ENCODE results near the gene DEPDC5.
"Not testable (repeated sequence)": the region's sequence is repeated elsewhere in the genome, so short reads cannot be mapped to it uniquely, and the experiment has no call there.

DEPDC5 gene

GRCh38 chr22:31750365-31751284 lies 3.2 kb upstream of the DEPDC5 start:
- Histone ChIP-seq H3K9me3 (ENCODE audit: control insufficient read depth in 1 of 2, low read length in 2 of 2) (no peaks in the 10 kb centered on the region), H3K4me3 (ENCODE audit: low read depth in 1 of 2, low read length in 2 of 2) (peak overlapping the region; percentile 89 to 93), H3K36me3 (ENCODE audit: control insufficient read depth in 1 of 2, insufficient read depth in 2 of 2, low read length in 2 of 2) (no peaks in the 10 kb centered on the region), H3K27me3 (ENCODE audit: low read depth, low read length) (no peaks in the 10 kb centered on the region), H3K4me1 (ENCODE audit: control insufficient read depth in 1 of 2, insufficient read depth in 2 of 2, low read length in 2 of 2) (peaks cover 34 to 46% of the 10 kb centered on the region in 2 donors), H3K27ac (ENCODE audit: low read length) (peak overlapping the region; percentile 78)

GRCh38 chr22:31752096-31752847 lies 1.5 kb upstream of the DEPDC5 start:
- H3K27me3 ChIP-seq (ENCODE audit: low read depth, low read length), result no peaks in the 10 kb centered on the region
- H3K9me3 ChIP-seq (ENCODE audit: control insufficient read depth in 1 of 2, low read length in 2 of 2), result no peaks in the 10 kb centered on the region
- peak overlapping the region; percentile 93 for H3K27ac ChIP-seq (ENCODE audit: low read length)
- H3K4me1 ChIP-seq (ENCODE audit: control insufficient read depth in 1 of 2, insufficient read depth in 2 of 2, low read length in 2 of 2), result peaks cover 34 to 45% of the 10 kb centered on the region in 2 donors
- H3K4me3 ChIP-seq (ENCODE audit: low read depth in 1 of 2, low read length in 2 of 2), result peak overlapping the region in 1 of 2 donors; percentile 65
- no peaks in the 10 kb centered on the region for H3K36me3 ChIP-seq (ENCODE audit: control insufficient read depth in 1 of 2, insufficient read depth in 2 of 2, low read length in 2 of 2)

- Histone ChIP-seq H3K4me1 (ENCODE audit: control insufficient read depth in 1 of 2, insufficient read depth in 2 of 2, low read length in 2 of 2) (peaks cover 34 to 37% of the 10 kb centered on the region in 2 donors), H3K27me3 (ENCODE audit: low read depth, low read length) (no peaks in the 10 kb centered on the region), H3K36me3 (ENCODE audit: control insufficient read depth in 1 of 2, insufficient read depth in 2 of 2, low read length in 2 of 2) (peaks cover 0 to 3% of the 10 kb centered on the region in 2 donors), H3K27ac (ENCODE audit: low read length) (peak overlapping the region; percentile 93), H3K9me3 (ENCODE audit: control insufficient read depth in 1 of 2, low read length in 2 of 2) (no peaks in the 10 kb centered on the region), H3K4me3 (ENCODE audit: low read depth in 1 of 2, low read length in 2 of 2) (peak overlapping the region; percentile 65 to 92)
These were observed 700 bp upstream of the DEPDC5 start for GRCh38 chr22:31753005-31753633.

GRCh38 chr22:31754813-31755212 lies 994 bp downstream of the DEPDC5 start:
- H3K36me3 ChIP-seq (ENCODE audit: control insufficient read depth in 1 of 2, insufficient read depth in 2 of 2, low read length in 2 of 2), result peaks cover 0 to 13% of the 10 kb centered on the region in 2 donors
- H3K4me1 ChIP-seq (ENCODE audit: control insufficient read depth in 1 of 2, insufficient read depth in 2 of 2, low read length in 2 of 2), result peaks cover 23% of the 10 kb centered on the region in 2 donors
- peak overlapping the region in 1 of 2 donors; percentile 82 for H3K4me3 ChIP-seq (ENCODE audit: low read depth in 1 of 2, low read length in 2 of 2)
- H3K27ac ChIP-seq (ENCODE audit: low read length), result peak overlapping the region; percentile 79
- H3K27me3 ChIP-seq (ENCODE audit: low read depth, low read length), result no peaks in the 10 kb centered on the region
- no peaks in the 10 kb centered on the region for H3K9me3 ChIP-seq (ENCODE audit: control insufficient read depth in 1 of 2, low read length in 2 of 2)

- Histone ChIP-seq H3K36me3 (ENCODE audit: control insufficient read depth in 1 of 2, insufficient read depth in 2 of 2, low read length in 2 of 2) (peaks cover 8 to 28% of the 10 kb centered on the region in 2 donors), H3K9me3 (ENCODE audit: control insufficient read depth in 1 of 2, low read length in 2 of 2) (no peaks in the 10 kb centered on the region), H3K27ac (ENCODE audit: low read length) (no peak overlapping the region), H3K4me3 (ENCODE audit: low read depth in 1 of 2, low read length in 2 of 2) (no peak overlapping the region), H3K4me1 (ENCODE audit: control insufficient read depth in 1 of 2, insufficient read depth in 2 of 2, low read length in 2 of 2) (peaks cover 16 to 20% of the 10 kb centered on the region in 2 donors), H3K27me3 (ENCODE audit: low read depth, low read length) (no peaks in the 10 kb centered on the region)
These were observed 3.4 kb downstream of the DEPDC5 start for GRCh38 chr22:31757265-31757664.

GRCh38 chr22:31758860-31759259 lies 5.0 kb downstream of the DEPDC5 start:
- H3K4me3 ChIP-seq (ENCODE audit: low read depth in 1 of 2, low read length in 2 of 2); H3K9me3 ChIP-seq (ENCODE audit: control insufficient read depth in 1 of 2, low read length in 2 of 2); H3K27ac ChIP-seq (ENCODE audit: low read length); H3K27me3 ChIP-seq (ENCODE audit: low read depth, low read length): not testable (repeated sequence)
- H3K4me1 ChIP-seq (ENCODE audit: control insufficient read depth in 1 of 2, insufficient read depth in 2 of 2, low read length in 2 of 2), result peaks cover 6 to 12% of the 10 kb centered on the region in 2 donors
- peaks cover 8 to 31% of the 10 kb centered on the region in 2 donors for H3K36me3 ChIP-seq (ENCODE audit: control insufficient read depth in 1 of 2, insufficient read depth in 2 of 2, low read length in 2 of 2)

GRCh38 chr22:31764785-31765184 lies 11.0 kb downstream of the DEPDC5 start:
- H3K27ac ChIP-seq (ENCODE audit: low read length), result no peak overlapping the region
- H3K4me3 ChIP-seq (ENCODE audit: low read depth in 1 of 2, low read length in 2 of 2), result no peak overlapping the region
- no peaks in the 10 kb centered on the region for H3K27me3 ChIP-seq (ENCODE audit: low read depth, low read length)
- H3K9me3 ChIP-seq (ENCODE audit: control insufficient read depth in 1 of 2, low read length in 2 of 2), result no peaks in the 10 kb centered on the region
- no peaks in the 10 kb centered on the region for H3K4me1 ChIP-seq (ENCODE audit: control insufficient read depth in 1 of 2, insufficient read depth in 2 of 2, low read length in 2 of 2)
- peaks cover 25 to 67% of the 10 kb centered on the region in 2 donors for H3K36me3 ChIP-seq (ENCODE audit: control insufficient read depth in 1 of 2, insufficient read depth in 2 of 2, low read length in 2 of 2)

GRCh38 chr22:31768422-31769059 lies 14.7 kb downstream of the DEPDC5 start:
- no peaks in the 10 kb centered on the region for H3K27me3 ChIP-seq (ENCODE audit: low read depth, low read length)
- H3K4me3 ChIP-seq (ENCODE audit: low read depth in 1 of 2, low read length in 2 of 2), result no peak overlapping the region
- H3K27ac ChIP-seq (ENCODE audit: low read length), result no peak overlapping the region
- no peaks in the 10 kb centered on the region for H3K9me3 ChIP-seq (ENCODE audit: control insufficient read depth in 1 of 2, low read length in 2 of 2)
- peaks cover 17 to 74% of the 10 kb centered on the region in 2 donors for H3K36me3 ChIP-seq (ENCODE audit: control insufficient read depth in 1 of 2, insufficient read depth in 2 of 2, low read length in 2 of 2)
- no peaks in the 10 kb centered on the region for H3K4me1 ChIP-seq (ENCODE audit: control insufficient read depth in 1 of 2, insufficient read depth in 2 of 2, low read length in 2 of 2)

- Histone ChIP-seq H3K27ac (ENCODE audit: low read length) (no peak overlapping the region), H3K9me3 (ENCODE audit: control insufficient read depth in 1 of 2, low read length in 2 of 2) (no peaks in the 10 kb centered on the region), H3K4me1 (ENCODE audit: control insufficient read depth in 1 of 2, insufficient read depth in 2 of 2, low read length in 2 of 2) (no peaks in the 10 kb centered on the region), H3K27me3 (ENCODE audit: low read depth, low read length) (no peaks in the 10 kb centered on the region), H3K36me3 (ENCODE audit: control insufficient read depth in 1 of 2, insufficient read depth in 2 of 2, low read length in 2 of 2) (peaks cover 15 to 56% of the 10 kb centered on the region in 2 donors), H3K4me3 (ENCODE audit: low read depth in 1 of 2, low read length in 2 of 2) (no peak overlapping the region)
These were observed 19.6 kb downstream of the DEPDC5 start for GRCh38 chr22:31773416-31773815.

GRCh38 chr22:31776231-31776630 lies 22.4 kb downstream of the DEPDC5 start:
- H3K4me1 ChIP-seq (ENCODE audit: control insufficient read depth in 1 of 2, insufficient read depth in 2 of 2, low read length in 2 of 2), result no peaks in the 10 kb centered on the region
- H3K36me3 ChIP-seq (ENCODE audit: control insufficient read depth in 1 of 2, insufficient read depth in 2 of 2, low read length in 2 of 2), result peaks cover 33 to 51% of the 10 kb centered on the region in 2 donors
- no peak overlapping the region for H3K27ac ChIP-seq (ENCODE audit: low read length)
- no peaks in the 10 kb centered on the region for H3K9me3 ChIP-seq (ENCODE audit: control insufficient read depth in 1 of 2, low read length in 2 of 2)
- no peaks in the 10 kb centered on the region for H3K27me3 ChIP-seq (ENCODE audit: low read depth, low read length)
- H3K4me3 ChIP-seq (ENCODE audit: low read depth in 1 of 2, low read length in 2 of 2), result no peak overlapping the region
